Measurements from ENCODE around the gene WDFY4.

DNA sequence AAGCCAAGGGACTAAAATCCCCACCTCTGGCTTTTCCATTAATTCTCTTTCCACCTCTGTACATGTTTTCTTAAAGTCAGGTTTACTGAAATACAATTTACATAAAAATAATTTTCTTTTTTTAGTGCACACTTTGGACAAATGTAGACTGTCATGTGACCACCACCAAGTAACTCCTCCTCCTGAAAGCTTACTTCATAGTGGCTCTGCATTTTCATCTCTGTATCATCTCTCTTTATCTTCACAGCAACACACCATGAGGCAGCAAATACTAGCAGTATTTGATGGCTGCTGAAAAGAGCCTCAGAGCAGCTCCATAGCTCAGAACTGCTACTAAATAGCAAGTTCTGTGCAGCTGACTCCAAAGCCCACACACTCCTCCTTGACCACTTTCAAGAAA, 17.3 kb downstream of the WDFY4 start:
- TF ChIP-seq POLR2A (IDR thresholded peaks at IDR 0.05): no peak
- TF ChIP-seq, protein P1, sequence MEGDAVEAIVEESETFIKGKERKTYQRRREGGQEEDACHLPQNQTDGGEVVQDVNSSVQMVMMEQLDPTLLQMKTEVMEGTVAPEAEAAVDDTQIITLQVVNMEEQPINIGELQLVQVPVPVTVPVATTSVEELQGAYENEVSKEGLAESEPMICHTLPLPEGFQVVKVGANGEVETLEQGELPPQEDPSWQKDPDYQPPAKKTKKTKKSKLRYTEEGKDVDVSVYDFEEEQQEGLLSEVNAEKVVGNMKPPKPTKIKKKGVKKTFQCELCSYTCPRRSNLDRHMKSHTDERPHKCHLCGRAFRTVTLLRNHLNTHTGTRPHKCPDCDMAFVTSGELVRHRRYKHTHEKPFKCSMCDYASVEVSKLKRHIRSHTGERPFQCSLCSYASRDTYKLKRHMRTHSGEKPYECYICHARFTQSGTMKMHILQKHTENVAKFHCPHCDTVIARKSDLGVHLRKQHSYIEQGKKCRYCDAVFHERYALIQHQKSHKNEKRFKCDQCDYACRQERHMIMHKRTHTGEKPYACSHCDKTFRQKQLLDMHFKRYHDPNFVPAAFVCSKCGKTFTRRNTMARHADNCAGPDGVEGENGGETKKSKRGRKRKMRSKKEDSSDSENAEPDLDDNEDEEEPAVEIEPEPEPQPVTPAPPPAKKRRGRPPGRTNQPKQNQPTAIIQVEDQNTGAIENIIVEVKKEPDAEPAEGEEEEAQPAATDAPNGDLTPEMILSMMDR (IDR thresholded peaks at IDR 0.05): no peak
